GM12865 (cell line): Measurements from ENCODE around the gene SIL1.

Experiments used
- DNase-seq: peaks from one replicate; pipeline ENCODE4 v3.0.0; 2010; ENCODE audit warnings: low read depth
- H3K4me3 ChIP-seq: 2 replicates; pipeline ENCODE4 v1.5.1; 2011; ENCODE audit warnings: mild to moderate bottlenecking, low read depth, low read length, control low read depth
- TF ChIP-seq, protein P1 (sequence below): IDR thresholded peaks from 2 replicates; pipeline ENCODE4 v1.5.1; 2011; ENCODE audit warnings: low read length, control low read depth, low read depth, inconsistent platforms; ENCODE audit not compliant: insufficient read depth; ENCODE audit errors: missing control alignments

SIL1 gene

DNA sequence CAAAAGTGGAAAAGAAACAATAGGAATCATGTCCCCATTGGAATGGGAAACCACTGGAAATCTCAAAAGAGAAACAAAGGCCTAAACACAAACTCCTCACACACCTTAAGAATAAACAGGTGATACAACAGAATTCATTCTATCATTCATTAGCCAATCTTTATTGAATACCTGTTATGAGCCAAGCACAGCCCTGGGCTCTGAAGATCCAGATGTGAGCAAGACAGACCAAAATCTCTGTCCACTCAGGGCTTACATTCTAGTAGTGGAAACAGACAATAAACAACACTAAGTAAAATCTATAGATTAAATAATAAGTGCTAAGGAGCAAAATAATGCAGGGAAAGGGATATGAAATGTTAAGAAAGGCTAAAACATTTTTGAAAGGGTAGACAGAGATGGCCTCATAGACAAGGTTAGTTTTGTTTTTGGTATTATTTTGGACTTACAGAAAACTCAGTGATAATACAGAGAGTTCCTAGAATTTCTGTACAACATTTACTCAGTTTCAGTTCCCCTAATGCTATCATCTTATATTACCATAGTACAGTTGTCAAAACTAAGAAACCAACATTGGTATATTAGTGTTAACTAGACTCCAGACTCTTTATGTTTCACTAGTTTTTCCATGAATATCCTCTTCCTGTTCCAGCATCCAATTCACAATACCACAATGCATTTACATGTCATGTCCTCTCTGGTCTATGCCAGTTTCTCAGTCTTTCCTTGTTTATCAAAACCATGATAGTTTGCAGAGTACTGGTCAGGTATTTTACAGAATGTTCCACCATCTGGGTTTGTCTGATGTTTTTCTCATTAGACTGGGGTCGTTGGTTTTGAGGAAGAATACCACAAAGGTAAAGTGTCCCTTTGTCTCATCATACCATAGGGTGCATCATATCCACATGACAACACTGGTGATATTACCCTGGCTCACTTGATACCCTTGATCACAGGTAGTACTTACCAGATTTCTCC is 103.7 kb downstream of the SIL1 start:
- TF ChIP-seq, protein P1, sequence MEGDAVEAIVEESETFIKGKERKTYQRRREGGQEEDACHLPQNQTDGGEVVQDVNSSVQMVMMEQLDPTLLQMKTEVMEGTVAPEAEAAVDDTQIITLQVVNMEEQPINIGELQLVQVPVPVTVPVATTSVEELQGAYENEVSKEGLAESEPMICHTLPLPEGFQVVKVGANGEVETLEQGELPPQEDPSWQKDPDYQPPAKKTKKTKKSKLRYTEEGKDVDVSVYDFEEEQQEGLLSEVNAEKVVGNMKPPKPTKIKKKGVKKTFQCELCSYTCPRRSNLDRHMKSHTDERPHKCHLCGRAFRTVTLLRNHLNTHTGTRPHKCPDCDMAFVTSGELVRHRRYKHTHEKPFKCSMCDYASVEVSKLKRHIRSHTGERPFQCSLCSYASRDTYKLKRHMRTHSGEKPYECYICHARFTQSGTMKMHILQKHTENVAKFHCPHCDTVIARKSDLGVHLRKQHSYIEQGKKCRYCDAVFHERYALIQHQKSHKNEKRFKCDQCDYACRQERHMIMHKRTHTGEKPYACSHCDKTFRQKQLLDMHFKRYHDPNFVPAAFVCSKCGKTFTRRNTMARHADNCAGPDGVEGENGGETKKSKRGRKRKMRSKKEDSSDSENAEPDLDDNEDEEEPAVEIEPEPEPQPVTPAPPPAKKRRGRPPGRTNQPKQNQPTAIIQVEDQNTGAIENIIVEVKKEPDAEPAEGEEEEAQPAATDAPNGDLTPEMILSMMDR, result no peak
- DNase-seq, result peak; percentile 58
- no peak overlapping the region for H3K4me3 ChIP-seq

DNA sequence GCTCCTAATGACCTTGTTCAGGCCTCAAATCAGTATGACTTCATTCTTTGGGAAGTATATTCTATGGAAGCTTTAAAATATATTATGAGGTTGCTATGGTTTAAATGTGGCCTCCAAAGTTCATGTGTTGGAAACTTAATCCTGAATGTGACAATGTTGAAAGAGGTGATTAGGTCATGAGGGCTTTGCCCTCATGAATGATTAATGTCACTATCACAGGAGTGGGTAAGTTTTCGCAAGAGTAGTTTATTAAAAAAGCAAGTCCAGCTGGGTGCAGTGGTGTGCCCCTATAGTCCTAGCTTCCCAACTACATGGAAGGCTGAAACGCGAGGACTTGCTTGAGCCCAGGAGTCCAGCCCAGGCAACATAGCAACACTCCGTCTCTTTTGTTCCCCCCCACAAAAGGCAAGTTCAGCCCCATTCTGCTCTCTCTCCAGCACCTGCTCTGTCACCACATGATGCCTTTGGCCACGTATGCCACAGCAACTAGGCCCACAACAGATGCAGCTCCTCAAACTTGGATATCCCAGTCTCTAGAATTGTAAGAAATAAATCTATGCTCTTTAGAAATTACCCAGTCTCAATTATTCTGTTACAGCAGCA is 105.3 kb downstream of the SIL1 start:
- TF ChIP-seq, protein P1, result no peak
- DNase-seq, result no peak
- no peak overlapping the region for H3K4me3 ChIP-seq

DNA sequence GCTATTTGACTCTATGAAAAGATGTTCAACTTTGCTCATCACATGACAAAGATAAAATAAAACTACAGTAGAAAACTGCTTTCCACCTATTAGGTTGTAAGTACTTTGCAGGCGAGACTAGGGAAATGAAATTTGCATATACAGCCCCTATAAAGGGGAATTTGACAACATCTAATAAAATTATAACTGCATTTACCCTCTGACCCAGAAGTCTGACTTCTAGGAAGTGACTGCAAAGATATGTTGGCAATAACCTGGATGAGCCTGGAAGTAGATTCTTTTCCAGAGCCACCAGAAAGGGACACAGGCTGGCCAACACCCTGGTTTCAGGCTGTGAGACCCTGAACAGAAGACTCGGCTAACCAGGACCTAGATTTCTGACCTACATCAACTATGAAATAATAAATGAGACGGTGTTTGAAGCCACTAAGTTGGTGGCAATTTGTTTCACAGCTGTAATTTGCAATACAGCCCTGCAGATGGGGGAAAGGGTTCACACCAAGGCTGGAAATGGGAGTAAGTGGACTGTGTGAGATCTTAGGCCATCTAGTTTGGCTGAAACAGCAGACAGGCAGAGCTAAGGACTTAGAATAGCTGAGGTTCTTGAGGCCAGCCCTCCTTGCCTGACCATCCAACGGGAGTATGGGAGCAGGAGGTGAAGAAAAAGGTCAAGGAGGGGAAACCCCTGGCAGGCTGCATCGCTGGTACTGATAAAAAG is 106.6 kb downstream of the SIL1 start:
- TF ChIP-seq, protein P1, result no peak
- peak; percentile 22 for DNase-seq
- H3K4me3 ChIP-seq, result no peak overlapping the region

DNA sequence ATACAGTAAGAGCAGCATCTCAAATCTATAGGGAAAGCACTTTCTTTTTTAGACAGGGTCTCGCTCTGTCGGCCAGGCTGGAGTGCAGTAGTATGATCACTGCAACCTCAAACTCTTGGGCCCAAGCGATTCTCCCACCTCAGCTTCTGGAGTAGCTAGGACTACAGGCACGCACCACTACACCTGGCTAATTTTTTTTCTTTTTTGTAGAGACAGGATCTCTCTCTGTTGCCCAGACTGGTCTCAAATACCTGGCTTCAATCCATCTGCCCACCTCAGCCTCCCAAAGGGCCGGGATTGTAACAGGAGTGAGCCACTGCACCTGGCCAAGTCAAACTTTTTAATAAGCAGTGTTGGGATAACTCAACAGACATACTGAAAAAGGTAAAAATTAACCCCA is 107.6 kb downstream of the SIL1 start:
- no peak for DNase-seq
- TF ChIP-seq, protein P1, result no peak

DNA sequence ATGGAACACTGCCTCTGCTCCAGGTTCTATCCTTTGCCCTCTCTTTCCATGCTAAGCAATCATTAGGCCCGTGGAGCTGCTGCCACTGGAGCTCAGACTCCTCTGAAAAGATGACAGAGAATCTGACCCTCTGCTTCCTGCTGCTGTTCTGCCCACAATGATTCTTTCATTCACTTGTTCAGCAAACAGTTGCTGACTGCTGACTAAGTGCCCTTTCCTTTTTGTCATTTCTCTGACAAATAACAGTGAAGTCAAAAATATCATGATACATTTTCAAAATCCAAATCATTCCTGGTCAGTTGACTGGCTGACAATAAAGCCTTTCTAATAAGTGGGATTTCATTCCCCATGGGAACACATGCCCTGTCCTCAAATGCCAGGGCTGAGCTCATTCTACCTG is 110.1 kb downstream of the SIL1 start:
- H3K4me3 ChIP-seq, result no peak overlapping the region
- DNase-seq, result no peak
- TF ChIP-seq, protein P1, result no peak

More for the DNA sequence above, 107.6 kb downstream of the SIL1 start:
- H3K4me3 ChIP-seq, result no peak overlapping the region

DNA sequence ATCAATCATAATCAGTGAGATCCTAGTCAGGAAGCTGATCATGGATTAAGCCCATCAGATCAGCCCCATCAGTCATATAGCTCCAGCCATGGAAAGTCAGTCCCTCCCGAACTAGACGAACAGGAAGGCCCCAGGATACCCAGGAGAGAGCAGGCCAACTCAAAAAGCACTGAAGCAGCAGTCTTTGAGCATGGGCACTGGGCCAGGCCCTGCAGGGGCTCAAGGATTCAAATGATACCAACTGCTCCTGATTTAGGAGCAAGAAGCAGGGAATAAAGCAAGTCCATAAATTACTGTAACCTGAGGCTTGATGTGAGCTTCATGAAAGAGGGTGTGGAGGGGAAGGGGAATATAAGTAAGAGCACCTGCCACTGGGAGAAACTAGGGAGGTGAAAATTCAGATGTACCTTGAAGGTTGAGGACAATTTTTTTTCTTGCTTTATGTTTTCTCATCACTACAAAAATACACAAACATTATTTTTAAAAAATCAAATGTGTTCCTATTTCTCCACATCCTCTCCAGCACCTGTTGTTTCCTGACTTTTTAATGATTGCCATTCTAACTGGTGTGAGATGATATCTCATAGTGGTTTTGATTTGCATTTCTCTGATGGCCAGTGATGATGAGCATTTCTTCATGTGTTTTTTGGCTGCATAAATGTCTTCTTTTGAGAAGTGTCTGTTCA is 115.2 kb downstream of the SIL1 start:
- no peak for DNase-seq
- H3K4me3 ChIP-seq, result no peak overlapping the region
- TF ChIP-seq, protein P1, result no peak
